Skeletal muscle tissue (tissue), 4 donors: ENCODE measurements around the gene XPR1. TPM values are rescaled to one million over a fixed set of nuclear protein-coding genes. Genes with fewer than 3 reads are reported as not detected.

ENCODE experiments used
- H3K27ac ChIP-seq: one replicate; pipeline ENCODE4 v1.7.0; 2013; ENCODE audit warnings: mild to moderate bottlenecking, low read depth, low read length, inconsistent platforms
- H3K27me3 ChIP-seq, 3 donors: one replicate each; pipeline ENCODE4 v1.7.0; 2013; ENCODE audit warnings: low read length in 3 of 3; ENCODE audit not compliant: control insufficient read depth in 3 of 3, insufficient read depth in 3 of 3
- H3K36me3 ChIP-seq, 3 donors: one replicate each; pipeline ENCODE4 v1.7.0; 2013; ENCODE audit warnings: low read length in 3 of 3; ENCODE audit not compliant: control insufficient read depth in 3 of 3, insufficient read depth in 3 of 3
- H3K4me1 ChIP-seq, 3 donors: one replicate each; pipeline ENCODE4 v1.7.0; 2013; ENCODE audit warnings: low read length in 3 of 3, mild to moderate bottlenecking in 3 of 3; ENCODE audit not compliant: control insufficient read depth in 3 of 3, insufficient read depth in 3 of 3
- H3K4me3 ChIP-seq, 3 donors: one replicate each; pipeline ENCODE4 v1.7.0; 2013; ENCODE audit warnings: low read length in 3 of 3
- H3K9ac ChIP-seq, 3 donors: one replicate each; pipeline ENCODE4 v1.7.0; 2013; ENCODE audit warnings: low read length in 3 of 3, mild to moderate bottlenecking in 3 of 3, moderate library complexity in 2 of 3, low read depth in 1 of 3
- H3K9me3 ChIP-seq, 3 donors: one replicate each; pipeline ENCODE4 v1.7.0; 2013; ENCODE audit warnings: low read length in 3 of 3; ENCODE audit not compliant: control insufficient read depth in 3 of 3
- total RNA-seq: library from RNA; depleted of rRNA; stranded (reverse); fragments of >200 nt; gene quantifications from one replicate; pipeline ENCODE4 v1.2.3, GENCODE V29; 2014
- donor health status: Osteomylitis.

XPR1 gene
- total RNA-seq, 1 donor from 2014 or later = 13.0 TPM

DNA sequence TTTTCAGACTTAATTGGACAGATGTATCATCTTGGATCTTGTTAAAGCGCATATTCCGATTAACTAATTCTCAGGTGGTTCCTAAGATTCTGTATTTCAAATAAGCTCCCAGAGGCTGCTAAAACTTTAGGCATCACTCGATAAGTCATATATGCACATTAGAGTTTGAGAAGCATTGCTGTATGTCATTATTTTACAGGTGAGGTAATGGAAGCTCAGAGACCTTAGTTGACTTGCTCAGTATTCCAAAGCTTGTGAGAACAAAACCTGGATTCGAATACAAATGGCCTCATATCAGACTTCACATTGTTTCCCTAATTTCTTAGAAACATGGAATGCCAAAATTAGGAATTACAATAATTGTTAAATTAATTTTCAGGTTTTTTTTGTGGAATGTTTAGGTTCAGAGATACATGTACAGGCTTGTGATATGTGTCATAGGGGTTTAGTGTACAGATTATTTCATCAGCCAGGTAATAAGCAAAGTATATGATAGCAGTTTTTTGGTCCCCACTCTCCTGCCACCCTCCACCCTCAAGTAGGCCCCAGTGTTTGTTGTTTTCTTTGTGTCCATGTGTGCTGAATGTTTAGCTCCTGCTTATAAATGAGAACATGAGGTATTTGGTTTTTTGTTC, 96.8 kb downstream of the XPR1 start:
- H3K9me3 ChIP-seq = no peaks in the 10 kb centered on the region
- peaks cover 0 to 3% (median 0%) of the 10 kb centered on the region in 3 donors for H3K4me1 ChIP-seq
- H3K9ac ChIP-seq = no peak overlapping the region
- H3K36me3 ChIP-seq = no peaks in the 10 kb centered on the region
- H3K27ac ChIP-seq = no peak overlapping the region
- no peak overlapping the region for H3K4me3 ChIP-seq
- H3K27me3 ChIP-seq = no peaks in the 10 kb centered on the region

GRCh38 chr1:180731131-180731530, 99.3 kb downstream of the XPR1 start:
- H3K27ac ChIP-seq = no peak overlapping the region
- no peak overlapping the region for H3K4me3 ChIP-seq
- no peaks in the 10 kb centered on the region for H3K27me3 ChIP-seq
- peaks cover 3 to 9% (median 6%) of the 10 kb centered on the region in 3 donors for H3K9me3 ChIP-seq
- no peaks in the 10 kb centered on the region for H3K36me3 ChIP-seq
- H3K4me1 ChIP-seq = no peaks in the 10 kb centered on the region
- H3K9ac ChIP-seq = no peak overlapping the region

GRCh38 chr1:180732866-180733265, 101.0 kb downstream of the XPR1 start:
- H3K9me3 ChIP-seq = peaks cover 3 to 9% (median 6%) of the 10 kb centered on the region in 3 donors

DNA sequence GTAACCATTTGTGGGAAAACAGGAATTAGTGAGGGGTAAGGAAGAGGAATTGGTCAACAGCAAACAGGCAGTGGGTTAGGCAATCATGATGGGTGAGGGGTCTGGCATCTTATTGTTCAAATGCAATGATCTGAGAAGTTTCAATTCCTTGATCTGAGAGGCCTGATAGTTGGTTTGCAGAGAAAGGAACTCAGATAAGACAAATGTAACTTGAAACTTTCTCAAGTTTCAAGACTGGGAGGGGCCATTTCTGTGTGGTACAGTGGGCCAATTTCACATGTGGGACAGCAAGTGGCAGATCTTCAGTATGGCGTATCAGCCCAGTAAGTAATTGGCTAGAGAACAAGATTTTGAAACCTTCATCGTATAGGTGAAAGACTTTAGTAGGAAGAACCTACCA, 102.5 kb downstream of the XPR1 start:
- Histone ChIP-seq H3K36me3 (no peaks in the 10 kb centered on the region), H3K9me3 (peaks cover 3 to 9% (median 6%) of the 10 kb centered on the region in 3 donors), H3K9ac (no peak overlapping the region), H3K27ac (no peak overlapping the region), H3K27me3 (no peaks in the 10 kb centered on the region), H3K4me1 (no peaks in the 10 kb centered on the region), H3K4me3 (no peak overlapping the region)

More at GRCh38 chr1:180732866-180733265, 101.0 kb downstream of the XPR1 start:
- Histone ChIP-seq H3K9ac (no peak overlapping the region), H3K27ac (no peak overlapping the region), H3K4me3 (no peak overlapping the region), H3K27me3 (no peaks in the 10 kb centered on the region), H3K4me1 (no peaks in the 10 kb centered on the region), H3K36me3 (no peaks in the 10 kb centered on the region)

GRCh38 chr1:180742663-180743062, 110.8 kb downstream of the XPR1 start:
- no peaks in the 10 kb centered on the region for H3K27me3 ChIP-seq
- H3K9ac ChIP-seq = no peak overlapping the region
- no peak overlapping the region for H3K4me3 ChIP-seq
- H3K36me3 ChIP-seq = no peaks in the 10 kb centered on the region
- no peaks in the 10 kb centered on the region for H3K4me1 ChIP-seq
- no peak overlapping the region for H3K27ac ChIP-seq
- H3K9me3 ChIP-seq = peaks cover 0 to 7% (median 0%) of the 10 kb centered on the region in 3 donors

DNA sequence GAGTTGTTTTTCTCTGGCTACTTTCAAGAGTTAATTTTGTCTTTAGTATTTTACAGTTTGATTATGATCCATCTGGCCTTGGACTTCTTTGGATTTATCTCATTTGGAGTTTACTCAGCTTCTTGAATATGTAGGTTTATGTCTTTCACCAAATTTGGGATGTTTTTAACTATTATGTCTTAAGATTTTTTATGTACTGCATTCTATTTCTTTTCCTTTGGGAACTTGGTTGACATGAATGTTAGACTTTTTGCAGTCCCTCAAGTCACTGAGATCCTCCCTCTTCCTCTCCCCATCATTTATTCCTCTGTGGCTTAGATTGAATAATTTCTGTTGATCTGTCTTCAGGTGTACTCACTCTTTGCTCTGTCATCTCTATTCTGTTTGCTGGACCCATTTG, 112.0 kb downstream of the XPR1 start:
- H3K9ac ChIP-seq = no peak overlapping the region

DNA sequence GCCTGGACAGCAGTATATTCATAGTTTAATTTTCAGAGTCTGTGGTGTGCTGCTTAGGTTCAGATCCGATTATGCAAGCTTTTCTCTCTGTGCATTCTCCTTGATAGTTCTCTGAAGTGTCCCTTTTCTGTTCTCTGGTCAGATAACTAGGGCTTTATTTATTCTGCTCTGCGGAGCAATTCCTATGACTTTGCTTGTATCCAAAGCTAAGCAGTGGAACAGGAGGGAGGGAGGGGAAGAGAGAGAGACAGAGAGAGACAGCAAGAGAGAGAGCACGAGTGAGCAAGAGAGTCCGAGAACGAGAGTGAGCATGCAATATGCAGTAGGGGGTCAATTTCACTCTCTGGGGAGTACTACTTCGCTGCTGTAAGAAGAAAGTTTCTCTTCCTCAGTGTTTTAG, 113.3 kb downstream of the XPR1 start:
- Histone ChIP-seq H3K4me3 (no peak overlapping the region), H3K27ac (no peak overlapping the region), H3K36me3 (no peaks in the 10 kb centered on the region), H3K4me1 (no peaks in the 10 kb centered on the region), H3K9me3 (peaks cover 0 to 7% (median 0%) of the 10 kb centered on the region in 3 donors), H3K27me3 (no peaks in the 10 kb centered on the region), H3K9ac (no peak overlapping the region)

More for the DNA sequence above, 112.0 kb downstream of the XPR1 start:
- H3K36me3 ChIP-seq = no peaks in the 10 kb centered on the region
- no peak overlapping the region for H3K4me3 ChIP-seq
- H3K27me3 ChIP-seq = no peaks in the 10 kb centered on the region
- H3K27ac ChIP-seq = no peak overlapping the region
- H3K9me3 ChIP-seq = peaks cover 0 to 7% (median 0%) of the 10 kb centered on the region in 3 donors
- no peaks in the 10 kb centered on the region for H3K4me1 ChIP-seq

DNA sequence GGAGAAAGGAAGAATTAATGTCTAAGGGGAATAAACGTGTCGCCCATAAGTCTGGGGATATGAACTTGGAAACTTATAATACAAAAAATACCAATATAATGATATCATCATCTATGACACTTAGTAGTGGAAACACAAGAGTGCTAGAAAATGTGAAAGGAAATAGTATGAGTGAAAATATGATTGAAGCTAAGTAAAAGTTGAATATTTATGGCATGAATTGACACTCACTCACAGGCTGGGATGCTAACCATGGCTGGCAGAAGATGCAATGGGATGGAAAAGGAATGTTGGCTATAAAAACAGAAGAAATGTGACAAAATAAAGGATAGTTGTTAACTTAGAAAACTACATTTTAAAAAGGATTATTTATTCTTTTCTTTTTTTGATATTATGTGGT, 120.1 kb downstream of the XPR1 start:
- Histone ChIP-seq H3K36me3 (no peaks in the 10 kb centered on the region), H3K4me1 (no peaks in the 10 kb centered on the region), H3K4me3 (no peak overlapping the region), H3K9ac (no peak overlapping the region), H3K27ac (no peak overlapping the region), H3K27me3 (no peaks in the 10 kb centered on the region), H3K9me3 (no peaks in the 10 kb centered on the region)

- H3K27ac ChIP-seq = no peak overlapping the region
- no peaks in the 10 kb centered on the region for H3K36me3 ChIP-seq
- H3K9me3 ChIP-seq = no peaks in the 10 kb centered on the region
- no peaks in the 10 kb centered on the region for H3K27me3 ChIP-seq
- H3K9ac ChIP-seq = no peak overlapping the region
- no peak overlapping the region for H3K4me3 ChIP-seq
- no peaks in the 10 kb centered on the region for H3K4me1 ChIP-seq
Measured at GRCh38 chr1:180754453-180754852, 122.6 kb downstream of the XPR1 start.

DNA sequence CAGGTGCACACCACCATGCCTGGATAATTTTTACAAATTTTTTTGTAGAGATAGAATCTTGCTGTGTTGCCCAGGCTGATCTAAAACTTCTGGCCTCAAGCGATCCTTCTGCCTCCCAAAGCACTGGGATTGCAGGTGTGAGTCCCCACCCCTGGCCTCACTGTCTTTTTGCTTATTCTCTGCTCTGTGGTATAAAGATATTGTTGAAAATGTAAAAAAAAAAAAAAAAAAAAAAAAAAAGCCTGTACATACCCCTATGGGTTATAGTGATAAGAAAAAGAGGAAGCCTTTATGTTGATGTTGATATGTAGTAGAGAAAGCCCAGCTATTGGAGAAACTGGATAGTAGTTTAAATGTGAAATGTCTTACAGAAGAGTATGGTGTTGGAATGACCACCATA, 125.8 kb downstream of the XPR1 start:
- H3K27ac ChIP-seq = no peak overlapping the region
- H3K4me1 ChIP-seq = no peaks in the 10 kb centered on the region
- no peaks in the 10 kb centered on the region for H3K36me3 ChIP-seq
- no peaks in the 10 kb centered on the region for H3K9me3 ChIP-seq
- H3K9ac ChIP-seq = no peak overlapping the region
- no peaks in the 10 kb centered on the region for H3K27me3 ChIP-seq
- no peak overlapping the region for H3K4me3 ChIP-seq
